Activated naive CD4-positive, alpha-beta T cell treated with anti-CD3 and anti-CD28 coated beads, Interleukin-2, amount 50 U/mL, for 24 hours (primary cell): ENCODE results near the gene TACC3.

ENCODE experiments used
- H3K27ac Mint-ChIP-seq: one replicate; pipeline ENCODE4 v1.8.0; 2021; ENCODE audit warnings: mild to moderate bottlenecking, mixed read lengths
- H3K27me3 Mint-ChIP-seq: one replicate; pipeline ENCODE4 v1.8.0; 2021; ENCODE audit warnings: mixed read lengths
- H3K36me3 Mint-ChIP-seq: one replicate; pipeline ENCODE4 v1.8.0; 2021; ENCODE audit warnings: mixed read lengths
- H3K4me1 Mint-ChIP-seq: one replicate; pipeline ENCODE4 v1.8.0; 2021; ENCODE audit warnings: mixed read lengths
- H3K4me3 Mint-ChIP-seq: one replicate; pipeline ENCODE4 v1.8.0; 2021; ENCODE audit warnings: mild to moderate bottlenecking, mixed read lengths
- H3K9me3 Mint-ChIP-seq: one replicate; pipeline ENCODE4 v1.8.0; 2021; ENCODE audit warnings: mixed read lengths

TACC3 gene

GRCh38 chr4:1767061-1767769 is 45.9 kb downstream of the TACC3 start:
- Mint-ChIP-seq H3K27me3 (peaks cover 10% of the 10 kb centered on the region), H3K36me3 (no peaks in the 10 kb centered on the region), H3K4me3 (no peak overlapping the region), H3K4me1 (peaks cover 4% of the 10 kb centered on the region), H3K27ac (no peak overlapping the region), H3K9me3 (no peaks in the 10 kb centered on the region)

- no peaks in the 10 kb centered on the region for H3K36me3 Mint-ChIP-seq
- H3K4me3 Mint-ChIP-seq, result peak overlapping the region; percentile 49
- H3K27ac Mint-ChIP-seq, result no peak overlapping the region
- peaks cover 8% of the 10 kb centered on the region for H3K27me3 Mint-ChIP-seq
- H3K9me3 Mint-ChIP-seq, result no peaks in the 10 kb centered on the region
- peaks cover 4% of the 10 kb centered on the region for H3K4me1 Mint-ChIP-seq
Measured at GRCh38 chr4:1767770-1768366, 46.5 kb downstream of the TACC3 start.

- peak overlapping the region; percentile 49 for H3K4me3 Mint-ChIP-seq
- H3K36me3 Mint-ChIP-seq, result no peaks in the 10 kb centered on the region
- H3K27me3 Mint-ChIP-seq, result peaks cover 8% of the 10 kb centered on the region
- peaks cover 4% of the 10 kb centered on the region for H3K4me1 Mint-ChIP-seq
- no peak overlapping the region for H3K27ac Mint-ChIP-seq
- H3K9me3 Mint-ChIP-seq, result no peaks in the 10 kb centered on the region
Measured at GRCh38 chr4:1768367-1769034, 47.2 kb downstream of the TACC3 start.

- no peak overlapping the region for H3K27ac Mint-ChIP-seq
- H3K9me3 Mint-ChIP-seq, result no peaks in the 10 kb centered on the region
- no peak overlapping the region for H3K4me3 Mint-ChIP-seq
- no peaks in the 10 kb centered on the region for H3K36me3 Mint-ChIP-seq
- peaks cover 8% of the 10 kb centered on the region for H3K27me3 Mint-ChIP-seq
- H3K4me1 Mint-ChIP-seq, result peaks cover 4% of the 10 kb centered on the region
Measured at GRCh38 chr4:1769692-1770091, 48.4 kb downstream of the TACC3 start.

- Mint-ChIP-seq H3K27me3 (peaks cover 7% of the 10 kb centered on the region), H3K9me3 (no peaks in the 10 kb centered on the region), H3K36me3 (no peaks in the 10 kb centered on the region), H3K4me1 (peaks cover 4% of the 10 kb centered on the region), H3K27ac (no peak overlapping the region), H3K4me3 (no peak overlapping the region)
Measured at GRCh38 chr4:1770245-1770644, 48.9 kb downstream of the TACC3 start.

- peaks cover 4% of the 10 kb centered on the region for H3K4me1 Mint-ChIP-seq
- H3K36me3 Mint-ChIP-seq, result no peaks in the 10 kb centered on the region
- peaks cover 4% of the 10 kb centered on the region for H3K27me3 Mint-ChIP-seq
- no peak overlapping the region for H3K4me3 Mint-ChIP-seq
- no peak overlapping the region for H3K27ac Mint-ChIP-seq
- no peaks in the 10 kb centered on the region for H3K9me3 Mint-ChIP-seq
Measured at GRCh38 chr4:1770791-1771231, 49.5 kb downstream of the TACC3 start.

- Mint-ChIP-seq H3K27me3 (peaks cover 4% of the 10 kb centered on the region), H3K27ac (no peak overlapping the region), H3K4me3 (no peak overlapping the region), H3K4me1 (peaks cover 4% of the 10 kb centered on the region), H3K9me3 (no peaks in the 10 kb centered on the region), H3K36me3 (no peaks in the 10 kb centered on the region)
Measured at GRCh38 chr4:1771555-1772305, 50.4 kb downstream of the TACC3 start.

- Mint-ChIP-seq H3K27ac (no peak overlapping the region), H3K36me3 (no peaks in the 10 kb centered on the region), H3K9me3 (no peaks in the 10 kb centered on the region), H3K27me3 (peaks cover 4% of the 10 kb centered on the region), H3K4me3 (no peak overlapping the region), H3K4me1 (peaks cover 4% of the 10 kb centered on the region)
Measured at GRCh38 chr4:1772853-1773538, 51.7 kb downstream of the TACC3 start.

- Mint-ChIP-seq H3K27ac (no peak overlapping the region), H3K36me3 (no peaks in the 10 kb centered on the region), H3K4me1 (no peaks in the 10 kb centered on the region), H3K27me3 (no peaks in the 10 kb centered on the region), H3K9me3 (no peaks in the 10 kb centered on the region), H3K4me3 (no peak overlapping the region)
Measured at GRCh38 chr4:1773754-1774153, 52.4 kb downstream of the TACC3 start.

GRCh38 chr4:1775731-1776500 is 54.6 kb downstream of the TACC3 start:
- Mint-ChIP-seq H3K4me1 (no peaks in the 10 kb centered on the region), H3K9me3 (no peaks in the 10 kb centered on the region), H3K4me3 (no peak overlapping the region), H3K27me3 (no peaks in the 10 kb centered on the region), H3K27ac (no peak overlapping the region), H3K36me3 (no peaks in the 10 kb centered on the region)

GRCh38 chr4:1776521-1777161 is 55.3 kb downstream of the TACC3 start:
- no peak overlapping the region for H3K4me3 Mint-ChIP-seq
- no peak overlapping the region for H3K27ac Mint-ChIP-seq
- no peaks in the 10 kb centered on the region for H3K4me1 Mint-ChIP-seq
- H3K36me3 Mint-ChIP-seq, result no peaks in the 10 kb centered on the region
- H3K9me3 Mint-ChIP-seq, result no peaks in the 10 kb centered on the region
- no peaks in the 10 kb centered on the region for H3K27me3 Mint-ChIP-seq

GRCh38 chr4:1777822-1778641 is 56.7 kb downstream of the TACC3 start:
- Mint-ChIP-seq H3K9me3 (no peaks in the 10 kb centered on the region), H3K27ac (no peak overlapping the region), H3K27me3 (no peaks in the 10 kb centered on the region), H3K4me3 (no peak overlapping the region), H3K4me1 (no peaks in the 10 kb centered on the region), H3K36me3 (no peaks in the 10 kb centered on the region)

- Mint-ChIP-seq H3K27ac (no peak overlapping the region), H3K9me3 (no peaks in the 10 kb centered on the region)
Measured at GRCh38 chr4:1778642-1779392, 57.5 kb downstream of the TACC3 start.

More at GRCh38 chr4:1778642-1779392, 57.5 kb downstream of the TACC3 start:
- Mint-ChIP-seq H3K27me3 (no peaks in the 10 kb centered on the region), H3K36me3 (no peaks in the 10 kb centered on the region), H3K4me3 (no peak overlapping the region), H3K4me1 (no peaks in the 10 kb centered on the region)
